Measurements from ENCODE around the gene CCM2L. TPM values are rescaled to one million over a fixed set of nuclear protein-coding genes. Genes with fewer than 3 reads are reported as not detected.

CCM2L gene
- total and polyA plus RNA-seq, 2 of the 8 experiments (the other 6 are each of a cell fraction or from before 2014, with no cell fraction given): 5.5 to 15.8 TPM

GRCh38 chr20:32059189-32059588 is 49.0 kb downstream of the CCM2L start:
- H2BK120ac ChIP-seq (replicated peaks; ENCODE audit: low read depth, low read length): no peak overlapping the region
- H2AK5ac ChIP-seq (ENCODE audit: low read depth, low read length): no peak overlapping the region
- no peak overlapping the region for H2BK5ac ChIP-seq (ENCODE audit: low read depth, low read length)
- H3K4me1 ChIP-seq (replicated peaks in 1 of 4; ENCODE audit: control insufficient read depth in 3 of 4, insufficient read depth in 4 of 4, low read length in 3 of 4): peaks cover 0 to 1% (median 0%) of the 10 kb centered on the region in 4 experiments; a peak in 1 of 7 replicates
- H3K14ac ChIP-seq (ENCODE audit: insufficient read length): no peak overlapping the region
- H3K27ac ChIP-seq (ENCODE audit: low read depth, low read length): no peak overlapping the region
- H3K27me3 ChIP-seq (replicated peaks in 1 of 4; ENCODE audit: control insufficient read depth in 3 of 4, extremely low read depth in 1 of 4, insufficient read depth in 3 of 4, low read length in 3 of 4): peaks cover 0 to 6% (median 3%) of the 10 kb centered on the region in 4 experiments; a peak in 2 of 7 replicates
- H3K4me2 ChIP-seq (ENCODE audit: insufficient read depth in 1 of 2, low read depth in 2 of 2, low read length in 2 of 2): no peak overlapping the region
- H3K79me2 ChIP-seq (ENCODE audit: control insufficient read depth in 1 of 2, insufficient read depth in 2 of 2, low read length in 2 of 2): no peaks in the 10 kb centered on the region
- no peak overlapping the region for H4K91ac ChIP-seq (replicated peaks; ENCODE audit: insufficient read length, low read length)
- H3K23ac ChIP-seq (ENCODE audit: insufficient read length): no peak overlapping the region
- no peaks in the 10 kb centered on the region for H3K36me3 ChIP-seq (ENCODE audit: control insufficient read depth in 2 of 4, insufficient read depth in 4 of 4, low read length in 3 of 4)
- FAIRE-seq: no peak
- ChIA-PET POLR2A (ENCODE audit: partially characterized antibody) (no interaction called here), CTCF (ENCODE audit: partially characterized antibody) (interaction anchor here (0.6 to 2.7 kb wide), 3 partner anchors 24 to 297 kb away, joined by 3 to 11 read pairs (median 3); no protein-coding TSS in a partner anchor)
- H3K56ac ChIP-seq (replicated peaks; ENCODE audit: insufficient read length, low read depth, low read length): no peak overlapping the region
- H4K20me1 ChIP-seq (replicated peaks in 1 of 2; ENCODE audit: control insufficient read depth in 1 of 2, insufficient read depth in 2 of 2, low read length in 2 of 2): no peaks in the 10 kb centered on the region
- 80% methylated on average over 1 of the region's 1 CpG; no CpG with 5 or more reads in 1 of the 2 experiments for WGBS, 2 experiments (ENCODE audit: extremely low coverage in 1 of 2, insufficient coverage in 1 of 2, insufficient read length in 1 of 2, insufficient replicate concordance in 2 of 2, low coverage in 1 of 2, low lambda C conversion rate in 2 of 2, missing lambda C conversion rate in 1 of 2)
- H3K4me3 ChIP-seq (ENCODE audit: extremely low read depth in 1 of 4, insufficient read depth in 2 of 4, low read depth in 3 of 4, low read length in 4 of 4): no peak overlapping the region
- no peak for DNase-seq (ENCODE audit: low read depth in 1 of 2, low spot score in 2 of 2)
- no peaks in the 10 kb centered on the region for H3K79me1 ChIP-seq (ENCODE audit: low read depth, low read length)
- no peak overlapping the region for H3K4ac ChIP-seq (replicated peaks; ENCODE audit: insufficient read length, low read depth, low read length)
- H4K8ac ChIP-seq (ENCODE audit: extremely low read depth, insufficient read depth, low read length): no peak overlapping the region
- H3K9ac ChIP-seq (replicated peaks in 1 of 4; ENCODE audit: extremely low read depth in 1 of 4, low read depth in 3 of 4, low read length in 3 of 4): no peak overlapping the region
- TF ChIP-seq MAFK (IDR thresholded peaks at IDR 0.05; ENCODE audit: low read depth, low read length) (no peak), HDAC6 (IDR thresholded peaks at IDR 0.05; ENCODE audit: low read depth, low read length) (no peak), GABPA (IDR thresholded peaks at IDR 0.05; ENCODE audit: borderline replicate concordance, insufficient read depth, low read length) (no peak)
- no peak overlapping the region for H2AFZ ChIP-seq (ENCODE audit: low read length)
- H3K18ac ChIP-seq (ENCODE audit: extremely low read depth, low read length): no peak overlapping the region
- no peak overlapping the region for H2BK15ac ChIP-seq (ENCODE audit: low read length)
- H2BK12ac ChIP-seq (ENCODE audit: low read depth, low read length): no peak overlapping the region
- no peak overlapping the region for H2BK20ac ChIP-seq (ENCODE audit: low read length)
- H4K5ac ChIP-seq (ENCODE audit: insufficient read length, low read depth, low read length): no peak overlapping the region
- H3K9me3 ChIP-seq (ENCODE audit: insufficient read depth in 2 of 2, low read depth in 1 of 2, low read length in 1 of 2): no peaks in the 10 kb centered on the region
- H3K23me2 ChIP-seq (ENCODE audit: low read depth, low read length): no peaks in the 10 kb centered on the region
